GM18907 (cell line): ENCODE measurements around the gene FOXP1.

Experiments
- ATAC-seq: cut with Tn5 transposase; IDR thresholded peaks from one replicate; pipeline ENCODE4 v1.9.1; 2021; ENCODE audit warnings: mild to moderate bottlenecking, moderate library complexity; ENCODE audit not compliant: unreplicated experiment

Gene FOXP1

GRCh38 chr3:71511446-71511845 lies 72.1 kb downstream of the FOXP1 start:
- ATAC-seq, result no peak

GRCh38 chr3:71511037-71511436 lies 72.5 kb downstream of the FOXP1 start:
- no peak for ATAC-seq

- no peak for ATAC-seq
These were observed 73.0 kb downstream of the FOXP1 start for GRCh38 chr3:71510510-71510909.

- ATAC-seq, result no peak
These were observed 74.5 kb downstream of the FOXP1 start for GRCh38 chr3:71509066-71509465.

- ATAC-seq, result no peak
These were observed 77.7 kb downstream of the FOXP1 start for GRCh38 chr3:71505767-71506350.

- ATAC-seq, result no peak
These were observed 79.1 kb downstream of the FOXP1 start for GRCh38 chr3:71504250-71505036.

- no peak for ATAC-seq
These were observed 79.8 kb downstream of the FOXP1 start for GRCh38 chr3:71503525-71504249.

GRCh38 chr3:71502066-71502625 lies 81.4 kb downstream of the FOXP1 start:
- ATAC-seq, result no peak

GRCh38 chr3:71500696-71501095 lies 82.8 kb downstream of the FOXP1 start:
- ATAC-seq, result no peak

GRCh38 chr3:71499227-71499876 lies 84.2 kb downstream of the FOXP1 start:
- ATAC-seq, result no peak

- ATAC-seq, result no peak
These were observed 85.0 kb downstream of the FOXP1 start for GRCh38 chr3:71498543-71498942.

- no peak for ATAC-seq
These were observed 85.5 kb downstream of the FOXP1 start for GRCh38 chr3:71497971-71498444.

- ATAC-seq, result no peak
These were observed 86.1 kb downstream of the FOXP1 start for GRCh38 chr3:71497367-71497897.

GRCh38 chr3:71495708-71496472 lies 87.6 kb downstream of the FOXP1 start:
- no peak for ATAC-seq

- no peak for ATAC-seq
These were observed 89.3 kb downstream of the FOXP1 start for GRCh38 chr3:71494212-71494611.

- no peak for ATAC-seq
These were observed 90.4 kb downstream of the FOXP1 start for GRCh38 chr3:71492974-71493771.

GRCh38 chr3:71492566-71492965 lies 91.0 kb downstream of the FOXP1 start:
- ATAC-seq, result no peak

GRCh38 chr3:71491154-71491752 lies 92.3 kb downstream of the FOXP1 start:
- ATAC-seq, result no peak

GRCh38 chr3:71490692-71491091 lies 92.8 kb downstream of the FOXP1 start:
- no peak for ATAC-seq
